Measurements from ENCODE around the gene CPNE5.

CPNE5 gene

DNA sequence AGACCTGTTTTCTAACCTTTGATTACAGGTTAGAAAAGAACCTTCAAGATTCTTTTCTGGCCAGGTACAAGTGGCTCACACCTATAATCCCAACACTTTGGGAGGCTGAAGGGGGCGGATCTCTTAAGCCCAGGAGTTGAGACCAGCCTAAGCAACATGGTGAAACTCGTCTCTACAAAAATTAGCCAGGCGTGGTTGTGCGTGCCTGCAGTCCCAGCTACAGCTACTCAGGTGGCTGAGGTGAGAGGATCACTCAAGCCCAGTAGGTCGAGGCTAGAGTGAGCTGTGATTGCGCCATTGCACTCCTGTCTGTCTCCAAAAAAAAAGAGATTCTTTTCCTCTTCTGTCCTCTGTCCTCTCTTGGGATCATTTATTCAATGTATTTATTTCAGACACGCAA, 20.9 kb upstream of the CPNE5 start:
- H3K36me3 ChIP-seq: peaks cover 16% of the 10 kb centered on the region
- TF ChIP-seq, protein P1, sequence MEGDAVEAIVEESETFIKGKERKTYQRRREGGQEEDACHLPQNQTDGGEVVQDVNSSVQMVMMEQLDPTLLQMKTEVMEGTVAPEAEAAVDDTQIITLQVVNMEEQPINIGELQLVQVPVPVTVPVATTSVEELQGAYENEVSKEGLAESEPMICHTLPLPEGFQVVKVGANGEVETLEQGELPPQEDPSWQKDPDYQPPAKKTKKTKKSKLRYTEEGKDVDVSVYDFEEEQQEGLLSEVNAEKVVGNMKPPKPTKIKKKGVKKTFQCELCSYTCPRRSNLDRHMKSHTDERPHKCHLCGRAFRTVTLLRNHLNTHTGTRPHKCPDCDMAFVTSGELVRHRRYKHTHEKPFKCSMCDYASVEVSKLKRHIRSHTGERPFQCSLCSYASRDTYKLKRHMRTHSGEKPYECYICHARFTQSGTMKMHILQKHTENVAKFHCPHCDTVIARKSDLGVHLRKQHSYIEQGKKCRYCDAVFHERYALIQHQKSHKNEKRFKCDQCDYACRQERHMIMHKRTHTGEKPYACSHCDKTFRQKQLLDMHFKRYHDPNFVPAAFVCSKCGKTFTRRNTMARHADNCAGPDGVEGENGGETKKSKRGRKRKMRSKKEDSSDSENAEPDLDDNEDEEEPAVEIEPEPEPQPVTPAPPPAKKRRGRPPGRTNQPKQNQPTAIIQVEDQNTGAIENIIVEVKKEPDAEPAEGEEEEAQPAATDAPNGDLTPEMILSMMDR (IDR thresholded peaks at IDR 0.05): no peak
- H3K27me3 ChIP-seq: no peaks in the 10 kb centered on the region
- H3K9me3 ChIP-seq: no peaks in the 10 kb centered on the region
- peaks cover 0 to 3% of the 10 kb centered on the region in 2 experiments for H3K4me1 ChIP-seq (ENCODE audit: control insufficient read depth in 1 of 2, insufficient read depth in 1 of 2, low read depth in 1 of 2, low read length in 1 of 2)
- H3K4me3 ChIP-seq (ENCODE audit: low read depth in 1 of 2, low read length in 1 of 2): no peak overlapping the region
- no peak overlapping the region for H3K27ac ChIP-seq

DNA sequence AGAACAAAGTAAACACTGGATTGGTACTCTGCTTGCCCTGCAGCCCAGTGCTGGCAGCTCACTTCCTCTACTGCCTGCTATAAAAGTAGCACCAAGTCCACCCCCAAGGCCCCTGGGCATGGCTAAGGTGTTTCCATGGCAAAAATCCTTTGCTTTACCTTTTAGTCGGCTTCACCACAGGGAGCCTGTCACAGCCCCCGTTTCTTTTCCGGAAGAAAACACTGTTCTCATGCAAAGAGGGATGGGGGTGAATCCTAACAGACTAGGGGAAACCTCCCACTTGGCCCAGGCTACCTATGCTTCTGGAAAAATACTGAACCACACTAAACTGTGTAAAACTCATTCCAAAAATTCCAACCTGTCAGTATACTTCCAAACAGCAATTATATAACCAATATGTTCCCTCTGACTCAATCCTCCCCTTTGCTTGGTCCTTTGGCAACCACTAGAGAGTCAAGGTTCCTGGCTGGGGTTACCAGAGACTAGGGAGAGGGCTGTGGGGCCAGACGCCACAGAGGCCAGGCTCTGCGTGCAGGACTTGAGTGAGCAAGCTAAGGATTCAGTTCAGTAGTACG, 19.2 kb upstream of the CPNE5 start:
- H3K4me1 ChIP-seq (ENCODE audit: control insufficient read depth in 1 of 2, insufficient read depth in 1 of 2, low read depth in 1 of 2, low read length in 1 of 2): peaks cover 13 to 19% of the 10 kb centered on the region in 2 experiments
- peaks cover 16% of the 10 kb centered on the region for H3K36me3 ChIP-seq
- TF ChIP-seq, protein P1 (IDR thresholded peaks at IDR 0.05): no peak
- H3K9me3 ChIP-seq: no peaks in the 10 kb centered on the region
- no peak overlapping the region for H3K27ac ChIP-seq
- no peaks in the 10 kb centered on the region for H3K27me3 ChIP-seq
- H3K4me3 ChIP-seq (ENCODE audit: low read depth in 1 of 2, low read length in 1 of 2): no peak overlapping the region

DNA sequence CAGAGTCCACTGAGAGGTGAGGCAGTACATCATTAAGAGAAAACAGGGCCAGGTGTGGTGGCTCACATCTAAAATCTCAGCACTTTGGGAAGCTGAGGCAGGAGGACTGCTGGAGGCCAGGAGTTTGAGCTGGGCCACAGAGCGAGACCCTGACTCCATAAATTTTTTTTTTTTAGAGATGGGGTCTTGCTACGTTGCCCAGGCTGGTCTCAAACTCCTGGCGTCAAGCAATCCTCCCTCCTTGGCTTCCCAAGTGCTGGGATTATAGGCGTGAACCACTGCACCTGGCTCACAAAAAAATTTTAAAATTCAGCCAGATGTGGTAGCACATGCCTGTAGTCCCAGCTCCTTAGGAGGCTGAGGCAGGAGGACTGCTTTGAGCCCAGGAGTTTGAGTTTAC, 18.1 kb upstream of the CPNE5 start:
- TF ChIP-seq, protein P1 (IDR thresholded peaks at IDR 0.05): no peak

DNA sequence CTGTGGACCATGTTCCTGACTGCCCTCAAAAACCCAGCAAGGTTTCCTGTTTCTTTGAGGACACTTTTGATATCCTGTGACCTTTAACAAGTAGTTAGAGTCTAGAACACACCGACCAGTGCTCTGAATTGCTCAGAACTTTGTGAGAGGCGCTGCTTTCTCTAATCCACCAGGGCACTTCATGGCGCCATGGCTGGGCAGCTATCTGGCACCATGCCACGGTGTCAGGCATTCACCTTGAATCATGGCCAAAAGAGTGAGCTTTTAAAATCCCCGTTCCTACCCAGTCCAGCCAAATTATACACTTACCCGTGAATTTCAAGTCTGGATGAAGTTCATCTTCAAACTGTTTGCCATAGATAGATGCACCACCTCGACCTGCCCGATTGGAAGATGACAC, 17.0 kb upstream of the CPNE5 start:
- Histone ChIP-seq H3K4me3 (ENCODE audit: low read depth in 1 of 2, low read length in 1 of 2) (no peak overlapping the region), H3K4me1 (ENCODE audit: control insufficient read depth in 1 of 2, insufficient read depth in 1 of 2, low read depth in 1 of 2, low read length in 1 of 2) (peaks cover 35 to 42% of the 10 kb centered on the region in 2 experiments), H3K27ac (no peak overlapping the region), H3K36me3 (peaks cover 5% of the 10 kb centered on the region), H3K9me3 (no peaks in the 10 kb centered on the region), H3K27me3 (no peaks in the 10 kb centered on the region)
- TF ChIP-seq, protein P1 (IDR thresholded peaks at IDR 0.05): no peak

More for the DNA sequence above, 18.1 kb upstream of the CPNE5 start:
- no peak overlapping the region for H3K27ac ChIP-seq
- H3K27me3 ChIP-seq: no peaks in the 10 kb centered on the region
- H3K9me3 ChIP-seq: no peaks in the 10 kb centered on the region
- H3K36me3 ChIP-seq: peaks cover 8% of the 10 kb centered on the region
- H3K4me3 ChIP-seq (ENCODE audit: low read depth in 1 of 2, low read length in 1 of 2): no peak overlapping the region
- peaks cover 25 to 31% of the 10 kb centered on the region in 2 experiments for H3K4me1 ChIP-seq (ENCODE audit: control insufficient read depth in 1 of 2, insufficient read depth in 1 of 2, low read depth in 1 of 2, low read length in 1 of 2)

DNA sequence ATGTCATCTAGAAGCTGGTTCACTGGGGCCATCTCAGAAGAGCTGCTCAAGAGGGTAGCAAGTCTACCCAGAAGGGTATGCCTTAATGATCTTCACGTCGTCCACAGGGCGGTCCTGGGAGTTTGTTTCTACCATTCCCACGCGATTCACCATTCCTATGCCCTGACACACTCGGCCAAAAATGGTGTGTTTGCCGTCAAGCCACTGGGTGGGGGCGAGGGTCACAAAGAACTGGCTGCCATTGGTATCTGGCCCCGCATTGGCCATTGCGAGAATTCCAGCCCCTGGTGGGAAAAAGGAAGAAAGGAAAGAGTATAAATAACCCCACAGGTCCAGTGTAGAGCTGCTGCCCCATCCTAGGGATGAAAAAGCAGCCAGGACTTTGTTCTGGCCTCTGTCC, 16.5 kb upstream of the CPNE5 start:
- Histone ChIP-seq H3K27ac (no peak overlapping the region), H3K4me1 (ENCODE audit: control insufficient read depth in 1 of 2, insufficient read depth in 1 of 2, low read depth in 1 of 2, low read length in 1 of 2) (peaks cover 41 to 47% of the 10 kb centered on the region in 2 experiments), H3K9me3 (no peaks in the 10 kb centered on the region), H3K4me3 (ENCODE audit: low read depth in 1 of 2, low read length in 1 of 2) (no peak overlapping the region), H3K27me3 (no peaks in the 10 kb centered on the region), H3K36me3 (peaks cover 5% of the 10 kb centered on the region)
- TF ChIP-seq, protein P1 (IDR thresholded peaks at IDR 0.05): no peak

Measured in neutrophil (primary cell).